ENCODE results near the gene CSTPP1.

Gene CSTPP1

GRCh38 chr11:47067401-47067800 lies 130.8 kb downstream of the CSTPP1 start:
- TF ChIP-seq CTCF (IDR thresholded peaks at IDR 0.05; ENCODE audit: low read depth, low read length, poor library complexity, severe bottlenecking) (no peak), EZH2phosphoT487 (IDR thresholded peaks at IDR 0.05; ENCODE audit: borderline replicate concordance, low read length) (no peak)
- no peak overlapping the region for H3K4me3 ChIP-seq (ENCODE audit: low read length)

GRCh38 chr11:47070769-47071168 lies 134.2 kb downstream of the CSTPP1 start:
- H3F3A ChIP-seq (ENCODE audit: control insufficient read depth, insufficient read depth), result no peaks in the 10 kb centered on the region
- no peak overlapping the region for H3K4me3 ChIP-seq (ENCODE audit: low read length)

More at GRCh38 chr11:47067401-47067800, 130.8 kb downstream of the CSTPP1 start:
- Histone ChIP-seq H3F3A (ENCODE audit: control insufficient read depth, insufficient read depth) (no peaks in the 10 kb centered on the region), H3K9me3 (ENCODE audit: control insufficient read depth, insufficient read depth, low read length) (no peaks in the 10 kb centered on the region), H3K79me2 (ENCODE audit: control insufficient read depth, low read length) (no peaks in the 10 kb centered on the region), H3K4me2 (ENCODE audit: low read length) (no peak overlapping the region), H4K20me1 (ENCODE audit: control insufficient read depth, insufficient read depth, low read depth, low read length) (no peaks in the 10 kb centered on the region), H3K36me3 (ENCODE audit: control insufficient read depth, low read length) (no peaks in the 10 kb centered on the region), H3K27me3 (ENCODE audit: control insufficient read depth, low read length) (no peaks in the 10 kb centered on the region), H3K9me2 (replicated peaks; ENCODE audit: control insufficient read depth, low read length) (no peaks in the 10 kb centered on the region), H3K27ac (ENCODE audit: low read depth, low read length) (no peak overlapping the region), H3K4me1 (ENCODE audit: control insufficient read depth, low read length) (no peaks in the 10 kb centered on the region)

GRCh38 chr11:47071341-47071740 lies 134.8 kb downstream of the CSTPP1 start:
- Histone ChIP-seq H3K4me1 (ENCODE audit: control insufficient read depth, low read length) (no peaks in the 10 kb centered on the region), H3K9me3 (ENCODE audit: control insufficient read depth, insufficient read depth, low read length) (no peaks in the 10 kb centered on the region), H3K27ac (ENCODE audit: low read depth, low read length) (no peak overlapping the region), H3F3A (ENCODE audit: control insufficient read depth, insufficient read depth) (no peaks in the 10 kb centered on the region), H3K4me2 (ENCODE audit: low read length) (no peak overlapping the region), H4K20me1 (ENCODE audit: control insufficient read depth, insufficient read depth, low read depth, low read length) (no peaks in the 10 kb centered on the region), H3K4me3 (ENCODE audit: low read length) (no peak overlapping the region), H3K9me2 (replicated peaks; ENCODE audit: control insufficient read depth, low read length) (no peaks in the 10 kb centered on the region), H3K27me3 (ENCODE audit: control insufficient read depth, low read length) (no peaks in the 10 kb centered on the region), H3K79me2 (ENCODE audit: control insufficient read depth, low read length) (no peaks in the 10 kb centered on the region), H3K36me3 (ENCODE audit: control insufficient read depth, low read length) (no peaks in the 10 kb centered on the region)
- TF ChIP-seq EZH2phosphoT487 (IDR thresholded peaks at IDR 0.05; ENCODE audit: borderline replicate concordance, low read length) (no peak), CTCF (IDR thresholded peaks at IDR 0.05; ENCODE audit: low read depth, low read length, poor library complexity, severe bottlenecking) (no peak)

More at GRCh38 chr11:47070769-47071168, 134.2 kb downstream of the CSTPP1 start:
- no peaks in the 10 kb centered on the region for H4K20me1 ChIP-seq (ENCODE audit: control insufficient read depth, insufficient read depth, low read depth, low read length)
- TF ChIP-seq EZH2phosphoT487 (IDR thresholded peaks at IDR 0.05; ENCODE audit: borderline replicate concordance, low read length) (no peak), CTCF (IDR thresholded peaks at IDR 0.05; ENCODE audit: low read depth, low read length, poor library complexity, severe bottlenecking) (no peak)
- H3K9me3 ChIP-seq (ENCODE audit: control insufficient read depth, insufficient read depth, low read length), result no peaks in the 10 kb centered on the region
- H3K4me1 ChIP-seq (ENCODE audit: control insufficient read depth, low read length), result no peaks in the 10 kb centered on the region
- no peak overlapping the region for H3K4me2 ChIP-seq (ENCODE audit: low read length)
- H3K36me3 ChIP-seq (ENCODE audit: control insufficient read depth, low read length), result no peaks in the 10 kb centered on the region
- no peak overlapping the region for H3K27ac ChIP-seq (ENCODE audit: low read depth, low read length)
- H3K27me3 ChIP-seq (ENCODE audit: control insufficient read depth, low read length), result no peaks in the 10 kb centered on the region
- H3K9me2 ChIP-seq (replicated peaks; ENCODE audit: control insufficient read depth, low read length), result no peaks in the 10 kb centered on the region
- no peaks in the 10 kb centered on the region for H3K79me2 ChIP-seq (ENCODE audit: control insufficient read depth, low read length)

All from DOHH2 (cell line).